CD4-positive, alpha-beta T cell treated with Interferon alpha-2 for 1 hour (primary cell): ENCODE results near the gene TECTA.
A peak's percentile ranks its signal among the peaks of the same experiment; 100 is the strongest.
"Not testable (repeated sequence)": the region's sequence is repeated elsewhere in the genome, so short reads cannot be mapped to it uniquely, and the experiment has no call there.

ENCODE experiments used
- DNase-seq, 2 donors: peaks; one replicate each; pipeline ENCODE4 v3.0.0-alpha.2; 2020 to 2022

TECTA gene

DNA sequence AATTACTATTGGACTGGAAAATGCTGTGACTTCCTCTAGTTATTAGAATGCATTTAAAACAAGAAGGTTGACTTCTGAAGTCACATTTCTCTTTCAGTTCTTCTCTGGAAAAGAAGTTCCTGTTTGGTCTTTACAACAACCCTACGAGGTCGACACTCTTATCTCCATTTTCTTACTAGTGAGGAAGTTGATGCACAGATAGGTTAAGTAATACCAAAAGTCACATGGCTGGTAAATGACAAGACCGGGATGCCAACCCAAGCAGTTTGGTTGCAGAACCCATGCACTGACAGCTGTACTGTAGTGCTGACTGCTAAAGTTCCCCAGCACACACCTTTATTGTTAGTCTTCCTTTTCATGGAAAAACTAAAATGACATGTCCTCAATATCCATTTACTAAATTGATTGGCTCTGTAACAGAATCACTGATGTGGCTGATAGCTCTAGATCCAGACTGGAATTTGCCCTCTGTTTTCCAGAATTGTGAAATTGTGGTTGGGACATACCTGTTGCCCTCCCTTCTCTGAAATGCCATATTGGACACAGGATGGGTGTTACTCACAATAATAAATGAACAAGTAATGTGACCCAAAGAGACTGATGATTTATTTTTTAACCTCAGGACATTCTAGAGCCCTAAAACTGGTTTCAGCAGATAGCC, 9.4 kb upstream of the TECTA start:
- no peak for DNase-seq

DNA sequence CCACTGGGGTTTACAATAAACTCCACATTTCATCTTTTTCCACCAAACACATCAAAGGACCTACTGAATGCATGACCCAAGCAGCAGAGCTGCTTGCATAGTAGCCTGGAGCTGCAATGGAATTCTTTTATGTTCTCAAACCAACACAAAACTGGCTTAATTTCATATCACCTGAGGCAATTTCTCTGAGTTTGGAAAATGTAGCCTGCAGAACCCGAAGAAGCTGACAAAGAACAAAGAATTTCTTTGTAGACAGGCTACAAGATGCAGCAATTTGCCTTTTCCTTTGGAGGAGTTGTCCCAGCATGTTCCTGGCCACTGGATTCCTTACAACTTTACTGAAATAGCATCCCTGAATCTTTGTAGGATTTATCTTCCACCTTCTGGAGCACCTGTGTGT, 5.5 kb upstream of the TECTA start:
- no peak for DNase-seq

GRCh38 chr11:121099364-121099763, 1.7 kb upstream of the TECTA start:
- DNase-seq = no peak

GRCh38 chr11:121099885-121100284, 1.2 kb upstream of the TECTA start:
- no peak for DNase-seq

GRCh38 chr11:121104312-121104762, 3.3 kb downstream of the TECTA start:
- DNase-seq = no peak

GRCh38 chr11:121105063-121105480, 4.0 kb downstream of the TECTA start:
- no peak for DNase-seq

DNA sequence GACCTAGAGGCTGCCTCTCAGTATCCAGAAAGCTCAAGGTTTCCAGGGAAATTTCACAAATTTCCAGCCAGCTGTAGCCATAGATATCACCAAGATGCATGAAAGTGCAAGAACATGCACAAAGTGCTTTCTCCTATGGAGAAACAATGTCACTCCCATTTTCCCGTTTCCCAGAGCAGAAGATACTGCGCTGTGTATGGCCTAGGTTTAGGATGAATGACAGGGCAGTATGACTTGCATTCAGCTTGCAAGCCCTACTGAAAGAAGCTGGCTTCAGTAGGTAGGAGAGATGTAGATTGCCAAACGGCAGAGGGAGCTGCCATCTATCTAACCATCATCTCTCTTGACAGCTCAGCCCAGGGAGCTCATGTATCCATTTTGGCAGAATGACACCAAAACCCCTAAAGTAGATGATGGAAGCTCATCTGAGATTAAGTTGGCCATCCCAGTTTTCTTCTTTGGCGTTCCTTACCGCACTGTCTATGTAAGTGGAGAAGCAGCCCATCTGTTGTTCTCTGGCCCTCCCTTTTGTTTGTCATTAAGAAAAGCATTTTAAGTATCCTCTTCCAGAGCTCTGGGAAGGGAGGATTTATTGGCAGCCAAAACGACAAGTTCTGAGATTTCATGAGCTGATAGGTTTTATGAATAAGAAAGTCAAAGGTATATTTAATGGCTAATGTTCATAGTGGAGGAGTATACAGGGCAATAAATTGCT, 4.6 kb downstream of the TECTA start:
- no peak for DNase-seq

DNA sequence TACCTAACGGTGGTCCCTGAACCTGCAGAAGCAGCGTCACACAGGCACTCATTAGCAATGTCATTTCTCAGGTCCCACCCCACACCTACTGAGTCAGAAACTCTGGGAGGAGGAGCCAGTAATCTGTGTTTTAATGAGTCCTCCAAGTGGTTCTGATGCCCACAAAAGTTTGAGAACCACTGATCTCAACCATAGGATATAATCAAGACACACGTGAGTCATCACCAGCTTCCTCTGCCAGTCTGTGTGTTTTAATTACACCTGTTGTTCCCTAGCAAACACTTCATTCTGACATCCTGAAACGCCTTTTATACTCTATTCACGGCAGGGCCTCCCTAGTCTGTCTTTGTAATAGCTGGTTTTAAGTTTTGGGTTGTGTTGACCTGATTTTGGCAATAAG, 5.8 kb downstream of the TECTA start:
- DNase-seq = no peak

- no peak for DNase-seq
Observed at GRCh38 chr11:121108413-121108812, 7.4 kb downstream of the TECTA start.

DNA sequence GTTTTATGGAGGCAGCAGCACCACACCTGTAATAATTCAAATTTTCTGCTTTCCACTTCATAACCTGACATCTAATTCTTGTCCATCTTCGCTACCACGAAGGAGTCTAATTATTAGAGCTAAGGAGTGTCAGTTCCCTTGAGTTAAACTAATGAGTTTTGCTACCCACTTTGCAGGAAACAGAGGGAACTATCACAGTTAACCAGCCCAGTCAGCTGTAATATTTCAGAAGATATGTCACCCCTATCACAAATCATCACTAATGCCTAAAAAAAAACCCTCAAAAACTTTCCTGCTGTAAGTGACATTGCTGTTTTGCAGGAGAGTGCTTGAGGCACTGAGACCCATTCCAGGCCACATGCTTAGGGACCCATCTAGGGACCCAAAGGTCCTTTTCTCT, 8.4 kb downstream of the TECTA start:
- DNase-seq = no peak

GRCh38 chr11:121109916-121110586, 9.0 kb downstream of the TECTA start:
- DNase-seq = no peak

DNA sequence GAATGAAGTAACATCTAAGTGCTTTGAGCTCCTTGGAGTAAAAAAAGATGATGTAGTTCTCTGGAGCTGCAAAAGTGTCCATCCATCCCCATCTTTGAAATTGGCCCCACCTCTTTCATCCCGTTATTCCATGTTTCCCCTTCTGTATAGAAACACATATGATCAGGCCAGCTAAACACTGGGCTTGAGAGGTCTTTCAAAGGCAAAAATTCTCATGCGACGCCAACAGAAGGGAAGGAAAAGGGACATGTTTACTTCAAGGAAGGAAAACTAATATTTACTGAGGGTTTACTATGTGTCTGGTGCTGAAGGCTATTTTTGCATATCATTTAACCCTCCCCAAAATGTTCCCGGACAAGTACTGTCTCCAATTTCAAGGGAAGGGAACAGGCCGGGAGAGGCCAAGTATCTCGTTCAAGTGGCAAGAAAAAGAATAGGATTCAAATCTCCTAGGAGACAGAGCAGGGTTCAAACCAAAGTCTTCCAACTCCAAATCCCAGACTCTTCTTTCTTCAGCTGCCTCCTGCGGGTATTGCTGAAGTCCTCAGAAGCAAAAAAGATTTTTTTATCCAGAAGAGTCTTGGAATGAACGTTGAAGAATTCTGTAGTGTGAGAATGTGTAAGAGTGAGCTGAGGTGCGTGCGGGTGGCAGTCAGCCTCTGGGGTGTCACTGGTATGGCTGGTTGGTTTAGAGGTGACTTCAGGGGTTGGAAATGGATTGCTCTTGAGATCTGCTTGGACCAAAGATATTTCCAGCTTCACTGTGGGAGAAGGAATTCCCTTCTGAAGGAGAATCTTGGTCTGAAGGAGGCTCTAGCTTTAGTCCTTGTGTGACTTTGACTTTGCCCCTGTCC, 10.1 kb downstream of the TECTA start:
- no peak for DNase-seq

DNA sequence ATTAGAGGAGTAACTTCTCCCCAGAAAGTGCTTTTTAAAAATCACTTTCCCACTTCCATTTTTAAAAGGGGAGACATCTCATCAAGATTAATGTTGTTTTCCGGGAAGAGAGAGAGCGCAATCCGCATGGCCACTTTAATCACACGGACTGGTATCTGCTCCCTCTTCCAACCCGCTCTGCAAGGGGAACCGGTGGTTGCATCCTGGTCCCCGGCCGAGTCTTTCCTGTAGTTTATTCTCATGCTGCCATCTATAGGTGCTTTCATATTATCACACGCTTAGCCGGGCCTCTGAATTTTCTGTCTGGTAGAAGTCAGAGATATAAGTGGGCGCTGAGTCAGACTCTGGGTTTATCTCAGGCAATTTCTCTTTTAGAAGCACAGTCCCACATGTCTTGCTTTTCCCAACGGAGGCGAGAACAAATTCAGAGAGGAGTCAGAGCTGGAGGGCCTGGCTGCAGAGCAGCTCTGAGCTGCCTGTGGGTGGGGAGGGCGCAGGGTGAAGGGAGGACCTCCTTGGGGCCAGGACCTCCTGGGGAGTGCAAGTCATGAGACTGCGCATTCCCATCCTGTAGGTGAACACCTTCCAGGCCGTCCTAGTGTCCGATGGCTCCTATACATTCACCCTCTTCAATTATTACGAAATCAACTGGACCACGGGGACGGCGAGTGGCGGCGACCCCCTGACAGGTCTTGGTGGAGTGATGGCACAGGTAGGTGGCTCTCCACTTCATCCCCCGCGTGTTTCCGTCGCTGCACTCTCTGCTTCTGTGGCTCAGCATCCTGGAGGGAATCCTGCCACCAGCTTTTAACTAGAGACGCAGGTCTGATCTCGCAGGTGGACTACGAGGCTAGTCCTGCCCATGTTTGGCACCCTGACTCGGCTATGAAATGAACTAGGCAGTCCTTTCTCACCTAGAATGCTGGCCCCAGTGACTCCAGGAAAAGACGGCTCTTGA, 11.7 kb downstream of the TECTA start:
- DNase-seq = peak; percentile 11 to 28

DNA sequence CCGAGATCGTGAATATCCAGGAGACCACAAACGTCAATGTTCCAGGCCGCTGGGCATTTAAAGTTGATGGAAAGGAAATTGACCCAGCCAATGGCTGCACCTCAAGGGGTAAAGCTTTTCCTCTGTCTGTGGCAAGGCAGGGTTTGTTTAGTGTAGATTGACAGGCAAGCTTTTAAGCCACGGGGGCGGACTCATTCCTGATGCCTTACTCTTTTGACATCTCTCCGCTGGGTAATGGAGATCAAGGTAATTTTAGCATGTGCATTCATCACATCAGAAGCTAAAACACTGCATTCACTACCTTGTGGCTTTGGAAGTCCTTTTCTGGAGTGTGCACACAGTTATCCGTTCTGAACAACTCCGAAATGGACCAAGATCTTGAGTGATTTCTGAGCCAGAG, 12.6 kb downstream of the TECTA start:
- DNase-seq = no peak

DNA sequence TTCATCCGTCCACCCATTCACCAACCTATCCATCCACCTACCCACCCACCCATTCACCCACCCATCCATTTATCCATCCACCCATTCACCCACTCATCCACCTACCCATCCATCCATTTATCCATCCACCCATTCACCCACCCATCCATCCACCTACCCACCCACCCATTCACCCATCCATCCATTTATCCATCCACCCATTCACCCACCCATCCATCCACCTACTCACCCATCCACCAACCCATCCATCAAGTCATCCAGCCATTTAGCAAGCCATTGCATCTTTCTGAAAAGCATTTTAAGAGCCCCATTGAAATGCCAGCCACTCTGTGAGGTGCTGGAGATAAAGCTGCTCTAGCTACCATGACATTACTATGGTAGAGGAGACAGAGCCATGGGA, 14.0 kb downstream of the TECTA start:
- DNase-seq = not testable (repeated sequence)

- DNase-seq = no peak
Observed at GRCh38 chr11:121117788-121118187, 16.7 kb downstream of the TECTA start.

GRCh38 chr11:121119440-121119839, 18.4 kb downstream of the TECTA start:
- DNase-seq = no peak

DNA sequence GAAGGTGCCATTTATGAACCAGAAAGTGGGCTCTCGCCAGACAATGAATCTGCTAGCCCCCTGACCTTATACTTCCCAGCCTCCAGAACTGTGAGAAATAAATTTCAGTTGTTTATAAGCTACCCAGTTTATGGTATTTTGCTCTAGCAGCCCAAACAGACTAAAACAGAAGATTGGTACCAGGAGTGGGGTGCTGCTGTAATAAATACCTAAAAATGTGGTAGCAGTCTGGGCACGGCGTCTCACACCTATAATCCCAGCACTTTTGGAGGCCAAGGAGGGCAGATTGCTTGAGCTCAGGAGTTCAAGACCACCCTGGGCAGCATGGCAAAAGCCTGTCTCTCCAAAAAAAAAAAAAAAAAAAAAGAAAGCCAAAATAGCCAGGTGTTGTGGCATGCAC, 21.3 kb downstream of the TECTA start:
- no peak for DNase-seq

- no peak for DNase-seq
Observed at GRCh38 chr11:121123496-121124069, 22.5 kb downstream of the TECTA start.

DNA sequence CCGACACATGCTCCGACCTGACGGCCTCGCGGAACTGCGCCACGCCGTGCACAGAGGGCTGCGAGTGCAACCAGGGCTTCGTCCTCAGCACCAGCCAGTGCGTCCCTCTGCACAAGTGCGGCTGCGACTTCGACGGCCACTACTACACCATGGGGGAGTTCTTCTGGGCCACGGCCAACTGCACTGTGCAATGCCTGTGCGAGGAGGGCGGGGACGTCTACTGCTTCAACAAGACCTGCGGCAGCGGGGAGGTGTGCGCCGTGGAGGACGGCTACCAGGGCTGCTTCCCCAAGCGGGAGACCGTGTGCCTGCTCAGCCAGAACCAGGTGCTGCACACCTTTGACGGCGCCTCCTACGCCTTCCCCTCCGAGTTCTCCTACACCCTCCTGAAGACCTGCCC, 26.8 kb downstream of the TECTA start:
- no peak for DNase-seq
